HG02588 (cell line): ENCODE measurements around the gene NPIPA7.
"Not testable (repeated sequence)": the region's sequence is repeated elsewhere in the genome, so short reads cannot be mapped to it uniquely, and the experiment has no call there.

Experiments
- ATAC-seq: cut with Tn5 transposase; IDR thresholded peaks from one replicate; pipeline ENCODE4 v1.9.1; 2021; ENCODE audit warnings: mild to moderate bottlenecking, moderate library complexity; ENCODE audit not compliant: unreplicated experiment

NPIPA7 gene

GRCh38 chr16:16378840-16379239 lies at the start of gene NPIPA7:
Gene NPIPA7 (plus strand): TSS chr16:16379140. CDS start chr16:16379245, 105 bp downstream.
- not testable (repeated sequence) for ATAC-seq

GRCh38 chr16:16331466-16331865 lies 47.5 kb upstream of the NPIPA7 start:
- not testable (repeated sequence) for ATAC-seq

GRCh38 chr16:16357556-16357955 lies 21.4 kb upstream of the NPIPA7 start:
- ATAC-seq: not testable (repeated sequence)

- not testable (repeated sequence) for ATAC-seq
These were observed 20.2 kb upstream of the NPIPA7 start for GRCh38 chr16:16358539-16359240.

- not testable (repeated sequence) for ATAC-seq
These were observed 15.3 kb upstream of the NPIPA7 start for GRCh38 chr16:16363595-16363994.

GRCh38 chr16:16364100-16364499 lies 14.8 kb upstream of the NPIPA7 start:
- ATAC-seq: not testable (repeated sequence)

- not testable (repeated sequence) for ATAC-seq
These were observed 14.2 kb upstream of the NPIPA7 start for GRCh38 chr16:16364701-16365100.

- not testable (repeated sequence) for ATAC-seq
These were observed 13.6 kb upstream of the NPIPA7 start for GRCh38 chr16:16365319-16365718.

GRCh38 chr16:16365851-16366250 lies 13.1 kb upstream of the NPIPA7 start:
- not testable (repeated sequence) for ATAC-seq

GRCh38 chr16:16366552-16367284 lies 12.2 kb upstream of the NPIPA7 start:
- ATAC-seq: not testable (repeated sequence)

GRCh38 chr16:16367285-16367628 lies 11.7 kb upstream of the NPIPA7 start:
- not testable (repeated sequence) for ATAC-seq

- ATAC-seq: not testable (repeated sequence)
These were observed 9.7 kb upstream of the NPIPA7 start for GRCh38 chr16:16369081-16369856.

GRCh38 chr16:16371136-16371735 lies 7.7 kb upstream of the NPIPA7 start:
- not testable (repeated sequence) for ATAC-seq

- not testable (repeated sequence) for ATAC-seq
These were observed 4.7 kb upstream of the NPIPA7 start for GRCh38 chr16:16374192-16374591.

GRCh38 chr16:16399685-16400084 lies 20.7 kb downstream of the NPIPA7 start:
- ATAC-seq: not testable (repeated sequence)

GRCh38 chr16:16402333-16402732 lies 23.4 kb downstream of the NPIPA7 start:
- ATAC-seq: not testable (repeated sequence)

GRCh38 chr16:16404283-16404682 lies 25.3 kb downstream of the NPIPA7 start:
- not testable (repeated sequence) for ATAC-seq

GRCh38 chr16:16405421-16405820 lies 26.5 kb downstream of the NPIPA7 start:
- ATAC-seq: not testable (repeated sequence)

- not testable (repeated sequence) for ATAC-seq
These were observed 29.5 kb downstream of the NPIPA7 start for GRCh38 chr16:16408430-16408829.

- ATAC-seq: not testable (repeated sequence)
These were observed 34.8 kb downstream of the NPIPA7 start for GRCh38 chr16:16413773-16414172.

GRCh38 chr16:16417071-16417470 lies 38.1 kb downstream of the NPIPA7 start:
- not testable (repeated sequence) for ATAC-seq
